HG02981 (cell line): Measurements from ENCODE around the gene CENPV.
"Not testable (repeated sequence)": the region's sequence is repeated elsewhere in the genome, so short reads cannot be mapped to it uniquely, and the experiment has no call there.

Source experiments
- ATAC-seq: cut with Tn5 transposase; IDR thresholded peaks from one replicate; pipeline ENCODE4 v1.9.1; 2021; ENCODE audit warnings: mild to moderate bottlenecking, moderate library complexity; ENCODE audit not compliant: unreplicated experiment

CENPV gene

GRCh38 chr17:16353317-16354174 is at the start of gene CENPV:
Gene CENPV, minus strand, starts transcription at chr17:16353469. Its CDS starts 33 bp downstream, at chr17:16353436.
- peak; percentile 61 for ATAC-seq

- ATAC-seq: peak; percentile 80
Measured at GRCh38 chr17:16398270-16399267, 45.3 kb upstream of the CENPV start.

GRCh38 chr17:16396693-16397092 is 43.4 kb upstream of the CENPV start:
- not testable (repeated sequence) for ATAC-seq

GRCh38 chr17:16395887-16396286 is 42.6 kb upstream of the CENPV start:
- not testable (repeated sequence) for ATAC-seq

DNA sequence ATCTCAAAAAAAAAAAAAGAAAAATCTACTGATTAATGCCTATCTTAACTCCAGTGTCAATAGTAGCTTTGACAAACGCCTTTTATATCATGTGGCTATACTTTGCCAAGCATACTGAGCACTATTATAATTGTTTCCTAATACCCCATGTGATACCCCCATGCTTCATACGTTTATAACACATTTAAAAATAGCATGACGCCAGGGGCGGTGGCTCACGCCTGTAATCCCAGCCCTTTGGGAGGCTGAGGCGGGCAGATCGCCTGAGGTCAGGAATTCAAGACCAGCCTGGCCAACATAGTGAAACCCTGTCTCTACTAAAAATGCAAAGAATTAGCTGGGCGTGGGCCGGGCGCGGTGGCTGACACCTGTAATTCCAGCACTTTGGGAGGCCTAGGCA is 39.2 kb upstream of the CENPV start:
- not testable (repeated sequence) for ATAC-seq

GRCh38 chr17:16391451-16391850 is 38.2 kb upstream of the CENPV start:
- no peak for ATAC-seq

DNA sequence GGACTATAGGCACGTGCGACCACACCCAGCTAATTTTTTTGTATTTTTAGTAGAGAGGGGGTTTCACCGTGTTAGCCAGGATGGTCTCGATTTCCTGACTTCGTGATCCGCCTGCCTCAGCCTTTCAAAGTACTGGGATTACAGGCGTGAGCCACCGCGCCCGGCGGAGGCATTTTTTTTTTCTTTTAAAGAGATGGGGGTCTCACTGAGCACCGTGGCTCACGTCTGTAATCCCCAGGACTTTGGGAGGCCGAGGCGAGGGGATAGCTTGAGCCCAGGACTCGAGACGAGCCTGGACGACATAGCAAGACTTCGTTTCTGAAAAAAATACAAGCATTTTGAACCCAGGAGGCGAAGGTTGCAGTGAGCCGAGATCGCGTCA is 32.8 kb upstream of the CENPV start:
- ATAC-seq: not testable (repeated sequence)

DNA sequence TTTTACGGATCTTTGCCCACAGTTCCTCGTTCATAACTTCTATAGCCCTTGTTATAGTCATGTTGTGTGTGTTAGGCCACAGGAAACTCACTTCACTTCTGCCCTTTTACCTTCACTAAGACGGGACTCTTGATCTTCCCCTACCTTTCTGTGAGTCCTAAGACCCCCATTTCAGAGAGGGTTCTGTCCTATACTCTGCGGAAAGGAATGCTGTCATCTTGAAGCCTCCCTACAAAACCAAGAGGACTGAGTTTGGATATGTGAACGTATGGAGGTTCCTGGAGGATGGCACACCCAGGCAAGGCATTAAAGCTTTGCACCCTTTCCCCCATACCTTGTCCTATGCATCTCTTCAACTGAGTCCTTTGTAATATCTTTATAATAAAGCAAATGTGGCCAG is 31.3 kb upstream of the CENPV start:
- ATAC-seq: no peak

GRCh38 chr17:16383772-16384287 is 30.6 kb upstream of the CENPV start:
- no peak for ATAC-seq

DNA sequence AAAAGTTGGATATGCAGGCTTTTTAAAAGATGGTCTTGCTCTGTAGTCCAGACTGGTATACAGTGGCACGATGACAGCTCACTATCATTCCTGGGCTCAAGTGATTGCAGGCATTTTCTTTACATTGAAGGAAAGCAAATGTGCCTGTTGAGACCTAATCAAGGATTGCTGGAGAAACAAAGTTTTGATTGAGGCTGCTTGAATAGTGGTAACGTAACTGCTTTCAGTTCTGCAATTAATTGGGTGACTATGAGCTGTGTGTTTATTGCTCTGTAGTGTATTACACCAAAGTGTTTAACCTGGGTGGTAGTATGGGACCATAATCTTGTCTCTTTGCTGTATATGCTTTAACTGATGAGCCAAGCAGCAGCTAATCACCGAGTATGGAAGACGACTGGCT is 29.9 kb upstream of the CENPV start:
- no peak for ATAC-seq

GRCh38 chr17:16381496-16381820 is 28.2 kb upstream of the CENPV start:
- ATAC-seq: no peak

- ATAC-seq: peak; percentile 92
Measured at GRCh38 chr17:16380640-16381495, 27.6 kb upstream of the CENPV start, which contains the start of gene UBB. Gene UBB, plus strand, starts transcription at chr17:16381091. Its CDS starts 817 bp downstream, at chr17:16381908.

DNA sequence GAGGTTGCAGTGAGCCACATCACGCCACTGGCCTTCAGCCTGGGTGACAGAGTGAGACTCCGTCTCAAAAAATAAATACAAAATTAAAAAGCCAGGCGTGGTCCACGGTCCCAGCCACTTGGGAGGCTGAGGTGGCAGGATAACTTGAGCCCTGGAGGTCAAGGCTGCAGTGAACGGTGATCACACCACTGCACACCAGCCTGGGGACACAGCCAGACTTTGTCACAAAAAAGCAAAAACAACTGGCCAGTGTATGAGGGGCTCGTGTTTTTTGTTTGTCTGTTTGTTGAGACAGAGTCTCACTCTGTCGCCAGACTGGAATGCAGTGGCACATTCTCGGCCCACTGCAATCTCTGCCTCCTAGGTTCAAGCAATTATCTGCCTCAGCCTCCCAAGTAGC is 26.4 kb upstream of the CENPV start:
- no peak for ATAC-seq

GRCh38 chr17:16378636-16379282 is 25.5 kb upstream of the CENPV start:
- no peak for ATAC-seq

DNA sequence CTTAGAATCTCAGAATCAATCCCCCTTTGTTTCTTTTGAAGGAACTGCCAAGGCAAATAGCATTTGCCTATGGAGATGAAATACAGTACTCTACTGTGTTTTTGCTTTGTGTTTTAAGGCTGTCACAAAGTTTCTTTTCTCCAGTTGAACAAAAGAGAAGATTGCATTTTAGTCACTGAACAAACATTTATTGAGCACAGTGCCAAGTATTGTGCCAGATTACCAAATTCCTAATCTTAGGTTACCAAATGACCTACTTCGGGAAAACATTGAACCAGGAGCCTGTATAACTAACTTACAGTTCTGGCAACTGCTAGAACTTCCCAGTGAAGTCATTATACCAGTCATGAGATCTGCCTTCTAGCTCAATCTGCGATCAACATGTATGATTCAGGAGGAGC is 24.7 kb upstream of the CENPV start:
- no peak for ATAC-seq

DNA sequence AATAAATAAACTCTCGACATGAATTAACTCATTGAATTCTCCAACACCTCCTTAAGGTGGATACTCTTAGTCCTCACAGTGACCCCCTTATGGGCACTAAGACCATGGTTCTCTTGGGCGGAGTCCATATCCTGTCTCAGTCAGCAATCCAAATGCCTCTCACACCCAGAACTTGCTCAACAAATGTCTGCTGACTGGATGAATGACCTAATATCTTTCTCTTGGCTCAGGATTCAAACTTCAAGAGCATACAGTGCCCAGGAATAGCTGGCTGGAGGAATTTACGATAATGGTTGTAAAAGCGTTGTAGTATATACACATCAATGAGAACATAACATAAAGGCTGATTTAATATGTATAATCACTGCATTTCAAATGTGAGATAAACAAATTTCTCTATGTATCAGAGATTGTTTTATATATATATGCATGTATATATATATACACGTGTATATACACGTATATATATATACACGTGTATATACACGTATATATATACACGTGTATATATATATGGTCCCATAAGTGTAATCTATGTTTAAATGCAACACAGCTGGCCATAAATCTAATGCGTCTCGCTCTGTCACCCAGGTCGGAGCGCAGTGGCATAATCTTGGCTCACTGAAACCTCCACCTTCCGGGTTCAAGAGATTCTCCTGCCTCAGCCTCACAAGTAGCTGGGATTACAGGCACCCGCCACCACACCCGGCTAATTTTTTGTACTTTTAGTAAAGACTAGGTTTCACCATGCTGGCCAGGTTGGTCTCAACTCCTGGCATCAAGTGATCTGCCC is 21.1 kb upstream of the CENPV start:
- ATAC-seq: no peak

DNA sequence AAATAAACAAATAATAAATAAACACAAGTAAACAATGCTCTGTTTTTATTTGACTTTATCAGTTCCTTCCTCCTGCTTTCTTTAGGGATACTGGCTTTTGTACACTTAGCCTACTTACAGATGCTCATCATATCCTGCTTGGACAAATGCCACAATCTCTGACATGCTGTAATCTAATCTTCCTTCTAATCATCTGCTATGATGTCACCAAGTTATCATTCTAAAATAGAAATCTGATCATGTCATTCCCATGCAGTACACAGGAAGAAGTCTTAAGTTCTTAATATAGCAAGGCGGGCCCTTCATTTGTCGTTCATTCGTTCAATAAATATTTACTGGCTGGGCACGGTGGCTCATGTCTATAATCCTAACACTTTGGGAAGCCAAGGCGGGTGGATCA is 18.5 kb upstream of the CENPV start:
- no peak for ATAC-seq

- ATAC-seq: no peak
Measured at GRCh38 chr17:16364625-16365024, 11.4 kb upstream of the CENPV start.
